HL-60/S4 treated with retinoic acid at 250 ng/mL for 4 days and 3 days (cell line): ENCODE measurements around the gene RIT2.
"Not testable (repeated sequence)": the region's sequence is repeated elsewhere in the genome, so short reads cannot be mapped to it uniquely, and the experiment has no call there.

Source experiments
- in situ Hi-C: fragments of 300-500 bp; cut with MboI; formaldehyde crosslinking; loops from 2 replicates; pipeline ENCODE4 v1.7.0; 2022; ENCODE audit warnings: low sequenced_read_pairs

RIT2 gene

GRCh38 chr18:42778445-42779042, 336.9 kb downstream of the RIT2 start:
- in situ Hi-C loops, result no loop called here

DNA sequence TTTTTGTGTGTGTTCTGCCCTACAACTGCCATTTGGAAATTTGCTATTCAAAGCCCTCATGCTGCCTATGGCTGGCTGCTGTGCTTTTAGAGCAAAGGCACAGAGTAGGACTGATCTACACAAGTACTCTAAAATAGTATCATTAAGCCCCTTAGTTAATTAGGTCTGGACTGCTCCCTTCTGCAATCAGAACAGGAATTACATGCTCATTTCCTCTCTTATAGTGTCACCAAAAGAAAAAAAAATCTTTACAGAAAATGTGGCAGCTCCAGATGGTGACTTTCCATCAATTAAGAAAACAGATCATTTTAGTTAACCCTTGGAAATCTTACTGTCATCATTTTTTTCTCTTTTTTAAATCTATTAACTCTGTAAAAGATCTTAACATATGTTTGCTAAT, 337.5 kb downstream of the RIT2 start:
- in situ Hi-C loops, result no loop called here

- in situ Hi-C loops, result no loop called here
These were observed 341.6 kb downstream of the RIT2 start for GRCh38 chr18:42773870-42774269.

GRCh38 chr18:42771936-42772335, 343.5 kb downstream of the RIT2 start:
- in situ Hi-C loops, result no loop called here

DNA sequence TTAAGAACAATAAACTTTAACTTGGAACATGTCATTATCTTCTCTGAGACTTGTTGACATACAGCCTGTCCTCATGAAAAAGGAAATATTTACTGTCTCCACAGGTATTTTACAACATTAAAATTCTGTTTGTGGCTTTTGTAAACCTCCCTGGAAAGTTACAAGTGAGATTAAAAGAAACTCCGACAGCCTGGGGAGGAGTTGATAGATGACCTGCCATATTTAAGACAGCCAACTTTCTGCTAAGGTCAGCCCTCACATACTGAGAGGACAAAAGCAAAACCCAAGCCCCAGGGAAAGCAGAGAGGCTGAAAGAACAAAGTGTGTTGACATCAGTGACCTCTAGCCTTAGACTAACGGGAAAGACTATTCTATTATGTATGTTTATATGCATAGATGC, 350.2 kb downstream of the RIT2 start:
- in situ Hi-C loops, result no loop called here

DNA sequence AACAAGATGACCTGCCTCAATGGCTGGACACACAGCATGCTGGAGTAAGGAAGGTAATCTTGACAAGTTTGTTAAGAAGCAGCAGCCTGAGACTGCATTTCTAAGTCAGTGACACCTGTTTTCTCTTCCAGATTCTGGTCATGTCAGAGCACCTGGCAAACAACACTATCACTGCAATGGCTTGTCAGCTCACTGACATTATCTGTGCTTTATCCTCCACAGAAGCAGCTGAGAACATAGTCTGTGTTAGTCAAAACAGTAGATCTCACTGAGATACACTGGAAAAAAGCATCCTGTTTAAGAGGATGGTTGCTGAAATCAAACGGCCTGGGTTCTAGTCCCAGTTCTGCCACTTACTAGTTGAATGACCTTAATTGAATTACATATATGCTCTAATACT, 355.2 kb downstream of the RIT2 start:
- in situ Hi-C loops, result no loop called here

DNA sequence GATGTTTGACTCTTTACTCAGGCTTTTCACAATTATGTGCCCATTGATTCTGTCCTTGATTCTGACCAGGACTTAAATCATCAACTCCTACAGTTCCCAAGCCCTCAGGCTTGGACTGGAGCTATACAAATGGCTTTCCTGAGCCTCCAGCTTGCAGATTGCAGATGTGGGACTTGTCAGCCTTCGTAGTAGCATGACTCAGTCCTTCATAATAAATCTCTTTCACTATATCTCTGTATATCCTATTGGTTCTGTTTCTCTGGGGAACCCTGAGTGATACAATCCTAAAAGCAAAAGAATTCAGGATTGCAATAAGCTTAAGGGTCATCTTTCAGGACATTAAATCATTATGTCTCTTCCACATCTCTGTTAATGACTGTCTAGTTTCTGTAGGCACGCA, 356.6 kb downstream of the RIT2 start:
- in situ Hi-C loops, result no loop called here

- in situ Hi-C loops, result no loop called here
These were observed 359.3 kb downstream of the RIT2 start for GRCh38 chr18:42756214-42756613.

GRCh38 chr18:42752916-42753315, 362.6 kb downstream of the RIT2 start:
- in situ Hi-C loops, result no loop called here

DNA sequence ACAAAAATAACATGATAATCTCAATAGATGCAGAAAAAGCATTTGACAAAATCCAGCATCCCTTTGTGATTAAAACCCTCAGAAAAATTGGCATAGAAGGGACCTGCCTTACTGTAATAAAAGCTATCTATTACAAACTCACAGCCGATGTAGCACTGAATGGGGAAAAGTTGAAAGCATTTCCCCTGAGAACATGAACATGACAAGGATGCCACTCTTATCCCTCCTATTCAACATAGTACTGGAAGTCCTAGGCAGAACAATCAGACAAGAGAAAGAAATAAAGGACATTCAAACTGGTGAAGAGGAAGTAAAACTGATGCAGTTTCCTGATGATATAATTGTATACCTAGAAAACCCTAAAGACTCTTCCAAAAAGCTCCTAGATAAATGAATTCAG, 368.7 kb downstream of the RIT2 start:
- in situ Hi-C loops, result no loop called here

DNA sequence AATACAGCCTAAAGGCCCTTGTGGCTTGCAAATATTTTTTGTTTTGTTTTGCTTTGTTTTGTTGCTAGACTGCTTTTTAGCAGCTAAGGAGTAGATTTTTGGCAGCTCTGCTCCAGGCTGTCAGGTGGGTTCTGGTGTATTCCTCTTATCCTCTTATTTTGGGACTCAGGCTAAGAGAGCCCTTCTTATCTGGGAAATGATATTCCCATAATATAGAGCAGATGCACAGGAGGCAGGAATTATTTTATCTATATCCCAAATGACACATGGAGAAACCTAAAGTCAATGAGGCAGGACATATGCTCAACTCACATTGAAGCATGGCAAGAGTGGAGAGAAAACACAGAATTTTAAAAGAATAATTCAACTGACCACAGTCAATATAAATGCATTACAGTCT, 369.6 kb downstream of the RIT2 start:
- in situ Hi-C loops, result no loop called here

DNA sequence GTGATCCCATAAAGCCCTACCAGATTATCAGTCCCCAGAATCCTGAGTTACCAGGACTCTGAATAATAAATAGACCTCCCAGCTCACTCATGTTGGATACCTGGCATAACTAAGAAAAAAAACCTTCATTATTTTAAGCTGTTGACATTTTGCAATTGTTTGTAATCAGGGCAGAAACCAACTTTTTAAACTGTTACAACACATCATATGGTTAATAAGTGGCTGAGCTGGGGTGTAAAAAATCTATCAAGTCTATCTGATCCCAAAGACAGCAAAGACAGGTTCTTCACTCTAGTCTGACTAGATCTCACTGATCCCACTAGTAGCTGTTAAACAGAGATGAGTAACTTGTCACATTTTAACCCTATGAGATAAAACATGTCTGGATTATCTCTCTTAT, 370.3 kb downstream of the RIT2 start:
- in situ Hi-C loops, result no loop called here

- in situ Hi-C loops, result no loop called here
These were observed 371.9 kb downstream of the RIT2 start for GRCh38 chr18:42743373-42744138.

DNA sequence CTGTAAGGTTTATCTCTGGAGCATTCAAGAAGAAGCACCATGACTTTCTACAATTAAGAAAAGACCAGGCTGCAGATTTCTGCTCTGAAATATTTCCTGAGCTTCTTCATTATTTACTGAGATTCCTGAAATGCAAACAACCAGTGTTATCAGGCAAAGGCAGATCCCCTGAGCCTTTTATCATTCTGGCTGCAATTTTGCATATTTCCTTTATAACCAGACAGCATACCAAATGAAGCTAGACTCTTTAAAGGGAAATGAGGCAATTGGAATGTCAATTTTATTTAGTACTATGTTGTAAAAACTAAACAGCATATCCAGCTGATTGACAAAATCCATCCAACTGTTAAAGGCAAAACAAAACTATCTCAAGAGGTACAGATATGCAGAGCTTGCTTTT, 372.5 kb downstream of the RIT2 start:
- in situ Hi-C loops, result no loop called here

DNA sequence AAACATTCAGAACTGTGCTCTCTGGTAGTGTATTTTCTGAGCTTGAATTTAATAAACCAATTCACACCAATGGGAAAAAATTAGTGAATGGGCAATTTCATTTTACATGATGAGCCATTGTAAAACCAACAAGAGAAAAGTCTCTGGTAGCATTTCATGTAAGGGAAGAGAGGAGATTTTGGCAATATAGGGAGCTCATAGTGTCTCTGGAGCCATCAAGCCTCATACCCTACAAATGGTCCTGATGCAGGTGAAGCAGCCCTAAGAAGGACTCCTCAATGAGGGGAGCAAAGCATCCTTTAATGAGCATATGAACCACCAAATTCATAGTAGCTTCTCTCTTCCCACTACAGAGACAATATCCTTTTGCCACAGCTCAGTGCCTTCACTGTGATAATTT, 373.0 kb downstream of the RIT2 start:
- in situ Hi-C loops, result no loop called here

GRCh38 chr18:42741805-42742347, 373.6 kb downstream of the RIT2 start:
- in situ Hi-C loops, result not testable (repeated sequence)

- in situ Hi-C loops, result not testable (repeated sequence)
These were observed 374.2 kb downstream of the RIT2 start for GRCh38 chr18:42741299-42741698.

DNA sequence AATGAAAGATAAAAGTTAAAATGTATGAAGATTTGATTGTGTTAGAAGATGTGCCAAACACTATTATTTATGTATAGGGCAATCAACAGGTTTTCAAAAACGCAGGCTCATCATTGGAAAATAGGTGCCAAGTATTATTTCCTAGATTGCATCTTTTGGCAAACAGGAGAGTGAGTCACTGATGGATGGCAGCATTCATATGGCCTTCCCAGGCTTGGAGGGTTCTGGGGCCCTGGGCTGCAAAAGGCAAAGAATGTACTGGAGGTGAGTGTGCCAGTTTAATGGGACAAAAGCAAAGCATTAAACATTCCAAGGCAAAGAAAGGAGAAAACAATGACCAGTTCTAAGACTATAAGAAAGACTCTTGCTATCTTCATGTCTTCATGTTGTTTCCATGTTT, 379.4 kb downstream of the RIT2 start:
- in situ Hi-C loops, result no loop called here

DNA sequence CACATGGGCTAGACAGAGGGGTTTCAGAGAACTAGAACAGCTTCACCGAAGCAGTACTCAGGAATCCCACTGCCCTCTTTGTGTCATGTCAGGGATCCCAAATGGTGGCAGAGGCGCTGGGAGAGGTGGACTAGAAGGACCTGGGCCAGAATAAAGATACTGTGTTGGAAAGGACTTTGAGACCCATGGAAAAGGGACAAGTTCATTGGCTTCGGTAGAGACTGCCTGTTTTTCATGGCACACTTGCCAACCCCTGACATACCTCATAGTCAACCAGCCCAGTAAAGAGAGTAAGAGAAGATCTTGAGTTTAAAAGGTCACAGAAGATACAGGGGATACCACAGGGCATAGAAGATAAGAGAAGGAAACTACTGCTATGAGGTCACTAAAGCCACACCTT, 381.0 kb downstream of the RIT2 start:
- in situ Hi-C loops, result no loop called here

DNA sequence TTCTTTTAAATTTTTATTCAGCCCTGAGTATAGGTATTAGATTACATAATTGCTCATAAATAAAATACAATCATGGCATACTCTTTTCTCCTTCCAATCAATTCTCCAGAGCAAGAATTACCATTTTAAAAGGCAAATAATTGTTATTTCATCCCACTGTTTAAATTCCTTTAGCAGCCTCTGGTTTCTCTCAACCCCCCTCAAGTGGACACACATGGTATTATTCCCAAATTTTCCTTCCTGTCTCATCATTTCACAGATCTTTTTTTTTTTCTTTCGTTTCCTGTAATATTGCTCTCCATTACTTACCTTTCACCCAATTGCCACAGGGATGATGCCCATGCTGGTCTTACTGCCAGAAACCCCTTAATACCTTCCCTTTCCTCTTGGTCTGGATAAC, 385.2 kb downstream of the RIT2 start:
- in situ Hi-C loops, result no loop called here

DNA sequence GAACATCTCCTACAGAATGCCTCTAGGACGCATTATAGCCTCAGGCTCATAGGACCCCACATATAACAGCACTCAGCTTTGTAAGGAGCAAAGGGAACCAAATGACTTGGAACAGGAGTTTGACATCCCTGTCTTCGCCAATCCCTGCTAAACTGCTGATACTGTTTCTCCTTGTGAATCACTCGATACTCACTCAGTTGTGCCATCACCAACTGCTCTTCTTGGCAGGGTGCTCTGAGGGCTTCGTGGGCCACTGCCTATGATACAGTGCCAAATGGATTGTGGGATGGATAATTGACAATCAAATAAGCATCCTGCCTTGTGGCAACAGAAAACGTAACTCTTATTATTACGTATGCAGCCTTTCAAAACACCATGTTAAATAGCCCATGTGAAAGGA, 396.3 kb downstream of the RIT2 start:
- in situ Hi-C loops, result no loop called here

- in situ Hi-C loops, result no loop called here
These were observed 403.4 kb downstream of the RIT2 start for GRCh38 chr18:42712065-42712464.

GRCh38 chr18:42707080-42707479, 408.4 kb downstream of the RIT2 start:
- in situ Hi-C loops, result no loop called here
